GM10266 (cell line): ENCODE data around the gene SNX14.

ENCODE experiments used
- DNase-seq: peaks from one replicate; pipeline ENCODE4 v3.0.0; 2012; ENCODE audit errors: extremely low spot score
- TF ChIP-seq, protein P1 (sequence below): IDR thresholded peaks from 2 replicates; pipeline ENCODE4 v1.5.1; 2012; ENCODE audit warnings: mild to moderate bottlenecking, low read depth; ENCODE audit not compliant: control insufficient read depth, insufficient read depth; ENCODE audit errors: missing control alignments

SNX14 gene

DNA sequence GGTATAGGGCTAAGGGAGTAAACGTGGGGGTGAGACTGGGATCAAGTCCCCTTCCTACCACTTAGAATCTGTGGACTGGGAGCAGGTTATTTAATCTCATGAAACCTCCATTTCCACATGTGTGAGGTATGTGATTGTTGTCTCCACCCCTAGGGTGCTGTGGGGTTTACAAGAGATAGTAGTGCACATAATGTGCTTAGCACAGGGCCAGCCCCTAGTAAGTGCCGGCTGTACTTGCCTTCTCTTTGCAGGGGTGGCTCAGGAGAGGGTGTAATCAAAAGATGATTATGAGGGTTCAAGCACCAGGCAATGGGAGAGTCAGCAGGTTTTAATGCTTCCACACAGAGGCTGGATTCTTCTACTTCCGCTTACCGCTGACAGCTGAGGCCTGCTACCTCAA, 136.9 kb downstream of the SNX14 start:
- DNase-seq: no peak
- TF ChIP-seq, protein P1, sequence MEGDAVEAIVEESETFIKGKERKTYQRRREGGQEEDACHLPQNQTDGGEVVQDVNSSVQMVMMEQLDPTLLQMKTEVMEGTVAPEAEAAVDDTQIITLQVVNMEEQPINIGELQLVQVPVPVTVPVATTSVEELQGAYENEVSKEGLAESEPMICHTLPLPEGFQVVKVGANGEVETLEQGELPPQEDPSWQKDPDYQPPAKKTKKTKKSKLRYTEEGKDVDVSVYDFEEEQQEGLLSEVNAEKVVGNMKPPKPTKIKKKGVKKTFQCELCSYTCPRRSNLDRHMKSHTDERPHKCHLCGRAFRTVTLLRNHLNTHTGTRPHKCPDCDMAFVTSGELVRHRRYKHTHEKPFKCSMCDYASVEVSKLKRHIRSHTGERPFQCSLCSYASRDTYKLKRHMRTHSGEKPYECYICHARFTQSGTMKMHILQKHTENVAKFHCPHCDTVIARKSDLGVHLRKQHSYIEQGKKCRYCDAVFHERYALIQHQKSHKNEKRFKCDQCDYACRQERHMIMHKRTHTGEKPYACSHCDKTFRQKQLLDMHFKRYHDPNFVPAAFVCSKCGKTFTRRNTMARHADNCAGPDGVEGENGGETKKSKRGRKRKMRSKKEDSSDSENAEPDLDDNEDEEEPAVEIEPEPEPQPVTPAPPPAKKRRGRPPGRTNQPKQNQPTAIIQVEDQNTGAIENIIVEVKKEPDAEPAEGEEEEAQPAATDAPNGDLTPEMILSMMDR: no peak
